Cerebellar nuclear complex (tissue), 1 donor: Measurements from ENCODE around the gene RETREG3.
"Not testable (repeated sequence)": the region's sequence is repeated elsewhere in the genome, so short reads cannot be mapped to it uniquely, and the experiment has no call there.

Source experiments
- DNase-seq, 2 experiments: peaks; one replicate each; lab custom pipeline; 2025; lab: John Stamatoyannopoulos, UW

Gene RETREG3

GRCh38 chr17:42609182-42609813 lies at the start of gene RETREG3, which contains the start of gene TUBG1:
TSS of gene RETREG3 (minus strand) at chr17:42609374. CDS start at chr17:42609324, 50 bp downstream.
TSS of gene TUBG1 (plus strand) at chr17:42609683. CDS start at chr17:42609738, 55 bp downstream.
- peak; percentile 91 to 96 for DNase-seq

- no peak for DNase-seq
Observed at GRCh38 chr17:42657824-42658588, 48.8 kb upstream of the RETREG3 start.

GRCh38 chr17:42655528-42655927 lies 46.4 kb upstream of the RETREG3 start:
- no peak for DNase-seq

- no peak for DNase-seq
Observed at GRCh38 chr17:42653179-42654124, 44.3 kb upstream of the RETREG3 start.

- DNase-seq = no peak
Observed at GRCh38 chr17:42651392-42651791, 42.2 kb upstream of the RETREG3 start.

GRCh38 chr17:42647778-42648177 lies 38.6 kb upstream of the RETREG3 start:
- DNase-seq = no peak

- DNase-seq = no peak
Observed at GRCh38 chr17:42642336-42642735, 33.2 kb upstream of the RETREG3 start.

- no peak for DNase-seq
Observed at GRCh38 chr17:42640121-42640520, 30.9 kb upstream of the RETREG3 start.

- no peak for DNase-seq
Observed at GRCh38 chr17:42639525-42640113, 30.4 kb upstream of the RETREG3 start.

GRCh38 chr17:42632949-42633444 lies 23.8 kb upstream of the RETREG3 start:
- DNase-seq = no peak

- DNase-seq = no peak
Observed at GRCh38 chr17:42629411-42630009, 20.3 kb upstream of the RETREG3 start.

- DNase-seq = not testable (repeated sequence)
Observed at GRCh38 chr17:42627032-42627764, 18.0 kb upstream of the RETREG3 start.

- DNase-seq = no peak
Observed at GRCh38 chr17:42623732-42624596, 14.8 kb upstream of the RETREG3 start.

- no peak for DNase-seq
Observed at GRCh38 chr17:42623271-42623670, 14.1 kb upstream of the RETREG3 start.

- DNase-seq = not testable (repeated sequence)
Observed at GRCh38 chr17:42621987-42622386, 12.8 kb upstream of the RETREG3 start.

GRCh38 chr17:42618442-42619150 lies 9.4 kb upstream of the RETREG3 start:
- no peak for DNase-seq

GRCh38 chr17:42617956-42618431 lies 8.8 kb upstream of the RETREG3 start:
- DNase-seq = no peak

GRCh38 chr17:42613699-42614295 lies 4.6 kb upstream of the RETREG3 start:
- DNase-seq = no peak
